SU-DHL-6 (cell line): ENCODE data around the gene SEMA4D.

Experiments
- EZH2phosphoT487 ChIP-seq: fragments of 200-600 bp; sonication (generic), shearing (Covaris generic); conservative IDR thresholded peaks from 2 replicates; pipeline ENCODE4 v1.6.1; 2018; ENCODE audit warnings: mild to moderate bottlenecking, antibody characterized with exemption, low read length, moderate library complexity, mixed read lengths
- TF ChIP-seq, protein P1 (sequence below): fragments of 200-600 bp; sonication (generic); IDR thresholded peaks from one replicate; pipeline ENCODE4 v1.5.1; 2017; ENCODE audit warnings: antibody characterized with exemption, mild to moderate bottlenecking, low read length, moderate library complexity; ENCODE audit not compliant: insufficient read depth, poor library complexity, severe bottlenecking

DNA sequence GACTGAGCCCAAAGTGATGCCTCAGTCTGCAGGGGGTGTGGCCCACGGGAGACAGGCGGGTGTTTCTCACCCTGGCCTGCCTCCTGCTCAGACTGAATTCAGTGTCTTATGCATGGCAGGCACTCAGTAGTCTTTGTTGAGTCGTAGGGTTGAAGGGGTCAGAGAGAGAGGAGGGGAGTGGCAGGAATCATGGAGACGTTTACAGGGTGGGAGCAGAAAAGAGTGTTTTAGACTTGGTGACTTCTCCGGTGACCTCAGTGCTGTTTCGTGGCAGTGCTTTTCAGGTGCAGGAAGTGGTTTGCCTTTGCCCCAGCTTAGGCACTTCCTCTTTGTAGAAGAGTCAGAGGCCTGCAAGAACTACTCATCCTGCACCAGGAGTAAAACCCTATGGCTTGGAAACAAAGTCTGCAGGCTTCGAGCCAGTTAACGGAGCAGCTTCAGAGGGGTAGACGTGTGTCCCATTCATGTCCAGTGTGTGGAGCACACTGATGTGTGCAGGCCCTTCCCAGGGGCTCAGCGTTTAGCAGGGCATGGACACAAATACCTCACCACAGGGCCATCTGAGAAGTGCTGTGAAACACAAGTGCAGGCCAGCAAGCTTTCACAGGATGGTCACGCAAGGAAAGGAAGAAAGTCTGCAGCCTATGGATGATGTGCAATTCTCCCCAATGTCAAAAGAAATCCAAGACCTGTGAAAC, 24.5 kb upstream of the SEMA4D start:
- no peak for TF ChIP-seq EZH2phosphoT487
- TF ChIP-seq, protein P1, sequence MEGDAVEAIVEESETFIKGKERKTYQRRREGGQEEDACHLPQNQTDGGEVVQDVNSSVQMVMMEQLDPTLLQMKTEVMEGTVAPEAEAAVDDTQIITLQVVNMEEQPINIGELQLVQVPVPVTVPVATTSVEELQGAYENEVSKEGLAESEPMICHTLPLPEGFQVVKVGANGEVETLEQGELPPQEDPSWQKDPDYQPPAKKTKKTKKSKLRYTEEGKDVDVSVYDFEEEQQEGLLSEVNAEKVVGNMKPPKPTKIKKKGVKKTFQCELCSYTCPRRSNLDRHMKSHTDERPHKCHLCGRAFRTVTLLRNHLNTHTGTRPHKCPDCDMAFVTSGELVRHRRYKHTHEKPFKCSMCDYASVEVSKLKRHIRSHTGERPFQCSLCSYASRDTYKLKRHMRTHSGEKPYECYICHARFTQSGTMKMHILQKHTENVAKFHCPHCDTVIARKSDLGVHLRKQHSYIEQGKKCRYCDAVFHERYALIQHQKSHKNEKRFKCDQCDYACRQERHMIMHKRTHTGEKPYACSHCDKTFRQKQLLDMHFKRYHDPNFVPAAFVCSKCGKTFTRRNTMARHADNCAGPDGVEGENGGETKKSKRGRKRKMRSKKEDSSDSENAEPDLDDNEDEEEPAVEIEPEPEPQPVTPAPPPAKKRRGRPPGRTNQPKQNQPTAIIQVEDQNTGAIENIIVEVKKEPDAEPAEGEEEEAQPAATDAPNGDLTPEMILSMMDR, result no peak
